ENCODE results near the gene NECTIN3. TPM values are rescaled to one million over a fixed set of nuclear protein-coding genes. Genes with fewer than 3 reads are reported as not detected.

The NECTIN3 gene
- polyA plus RNA-seq, 1 donor = 18.9 TPM

DNA sequence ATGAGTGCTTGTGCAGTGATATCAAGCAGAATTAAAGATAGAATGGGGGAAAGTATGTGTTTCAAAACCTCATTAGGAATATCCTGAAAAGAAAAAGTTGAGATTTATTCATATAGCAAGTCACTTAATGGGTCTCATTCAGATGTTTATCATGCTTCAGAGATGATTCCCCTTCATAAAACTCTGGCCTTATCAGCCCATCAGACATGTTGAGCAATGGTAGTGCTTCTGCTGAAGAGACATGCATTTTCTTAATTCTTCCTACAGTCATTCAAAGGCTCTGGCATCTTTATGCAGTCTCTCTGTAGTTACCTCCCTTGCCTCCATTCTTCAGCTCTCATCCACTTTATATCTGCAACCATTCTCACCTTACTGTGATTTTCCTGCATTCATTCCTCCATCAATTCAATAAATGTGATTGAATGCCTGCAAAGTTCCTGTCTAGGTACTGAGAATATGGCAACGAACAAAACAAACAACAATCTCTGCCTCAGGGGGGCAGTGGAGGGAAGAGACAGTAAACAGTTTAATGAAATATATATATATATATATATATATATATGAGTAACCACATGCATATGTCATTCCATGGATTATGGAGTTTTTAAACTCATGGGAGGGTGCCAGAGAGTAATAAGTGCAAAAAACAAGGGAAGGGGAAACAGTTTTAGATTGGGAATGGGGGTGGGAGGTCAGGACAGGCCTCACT is 138.5 kb downstream of the NECTIN3 start:
- DNase-seq = no peak

DNA sequence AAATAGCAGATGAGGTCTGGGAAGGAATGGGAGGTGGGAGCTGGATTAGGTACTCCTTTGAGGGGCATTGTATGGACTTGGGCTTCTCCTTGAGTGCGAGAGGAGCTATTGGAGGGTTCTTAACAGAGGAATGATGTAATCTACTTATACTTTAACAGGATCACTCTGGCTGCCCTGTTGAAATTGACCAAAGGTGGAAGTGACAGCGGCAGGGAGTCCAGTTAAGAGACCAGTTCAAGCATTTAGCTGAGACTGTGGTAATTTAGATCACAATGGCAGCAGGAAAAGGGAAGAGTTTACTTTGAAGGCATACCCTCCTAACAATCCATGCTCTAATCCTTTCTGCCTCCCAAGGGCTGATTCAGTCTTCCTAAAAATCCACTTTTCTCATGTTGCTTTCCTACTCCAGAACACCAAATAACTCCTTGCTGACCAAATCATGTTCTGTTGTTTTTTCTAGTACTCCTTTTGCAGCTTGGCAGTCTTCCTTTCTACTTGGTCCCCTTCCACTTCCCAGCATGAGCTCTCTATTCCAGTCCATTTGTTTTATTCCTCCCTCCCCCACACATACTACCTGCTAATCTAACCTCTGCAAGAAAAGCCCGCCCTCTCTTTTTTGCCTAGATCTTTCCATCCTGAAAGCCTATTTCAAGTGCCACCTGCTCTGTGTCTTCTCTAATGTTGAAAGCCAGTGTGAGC is 139.4 kb downstream of the NECTIN3 start:
- DNase-seq = peak; percentile 4

DNA sequence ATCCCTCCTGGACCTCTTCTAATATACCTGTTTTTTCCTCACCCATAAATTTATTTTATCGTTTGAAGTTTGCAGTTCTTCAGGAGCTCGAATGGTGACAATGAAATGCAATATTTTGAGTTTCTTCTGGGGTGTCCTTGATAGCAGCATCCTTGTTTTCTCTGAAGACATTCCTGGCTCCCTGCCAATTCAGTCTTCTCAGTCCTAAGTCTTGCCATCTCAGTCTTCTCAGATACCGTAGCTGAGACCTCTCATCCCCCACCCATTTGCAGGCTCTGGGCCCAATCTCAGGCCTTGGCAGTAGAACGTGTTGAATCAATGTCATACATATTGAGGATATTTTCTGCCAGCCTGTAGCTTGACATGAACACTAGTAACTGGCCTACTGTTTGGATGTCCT is 140.9 kb downstream of the NECTIN3 start:
- DNase-seq = no peak

GRCh38 chr3:111215481-111215880 is 143.9 kb downstream of the NECTIN3 start:
- no peak for DNase-seq

GRCh38 chr3:111218615-111219014 is 147.0 kb downstream of the NECTIN3 start:
- no peak for DNase-seq

- DNase-seq = no peak
Observed at GRCh38 chr3:111227216-111227615, 155.6 kb downstream of the NECTIN3 start.

DNA sequence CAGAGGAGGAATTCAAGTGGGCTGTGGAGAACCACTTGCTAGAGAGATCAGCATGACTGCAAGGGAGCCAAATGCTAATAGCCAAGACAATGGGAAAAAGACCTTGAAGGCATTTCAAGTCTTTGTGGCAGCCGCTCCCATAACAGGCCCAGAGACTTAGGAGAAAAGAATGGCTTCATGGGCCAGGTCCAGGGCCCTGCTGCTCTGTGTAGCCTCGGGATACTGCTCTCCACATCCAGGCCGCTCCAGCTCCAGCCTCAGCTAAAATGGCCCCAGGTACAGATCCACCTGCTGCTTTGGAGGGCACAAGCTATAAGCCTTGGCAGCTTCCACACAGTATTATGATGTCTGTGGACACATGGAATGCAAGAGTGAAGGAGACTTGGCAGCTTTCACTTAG is 157.7 kb downstream of the NECTIN3 start:
- DNase-seq = no peak

DNA sequence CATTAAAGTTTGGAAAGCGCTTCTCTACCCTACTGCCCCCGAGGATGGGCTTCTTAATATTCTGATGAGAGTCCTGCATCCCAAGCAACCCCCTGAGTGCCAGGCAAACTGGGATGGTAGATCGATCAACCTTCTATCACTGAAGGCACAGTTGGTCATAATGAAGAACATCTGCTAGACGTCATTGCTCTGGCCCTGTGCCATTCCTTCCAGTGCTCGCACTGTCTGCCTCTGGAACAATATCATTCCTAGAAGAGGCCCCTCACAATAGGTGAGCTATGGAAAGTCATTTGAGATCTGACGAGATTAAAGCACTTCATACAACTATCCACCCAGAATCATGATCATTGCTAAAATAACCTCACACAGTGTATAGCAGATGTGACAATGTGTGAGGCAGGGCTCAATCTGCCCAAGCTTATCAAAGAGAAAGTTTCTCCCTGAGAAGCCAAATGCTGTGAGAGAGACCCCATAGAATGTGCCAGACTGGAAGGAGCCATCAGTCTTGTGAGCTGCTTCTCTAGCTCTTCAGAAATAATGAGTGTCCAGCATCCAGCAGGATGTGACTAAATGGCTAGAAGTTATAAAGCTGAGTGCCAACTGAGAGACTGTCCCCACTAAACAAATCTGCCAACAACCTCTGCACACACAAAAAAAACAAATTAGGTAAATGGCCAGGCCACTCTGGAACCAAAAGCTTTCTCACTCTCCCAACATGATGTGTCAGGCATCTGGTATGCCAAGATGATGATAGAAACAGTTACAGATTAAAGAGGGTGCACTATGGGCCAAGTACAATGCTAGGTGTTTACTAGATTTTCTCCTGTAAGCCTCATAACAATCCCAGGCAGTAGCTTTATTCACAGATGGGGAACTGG is 165.5 kb downstream of the NECTIN3 start:
- no peak for DNase-seq

GRCh38 chr3:111237946-111238345 is 166.3 kb downstream of the NECTIN3 start:
- no peak for DNase-seq

DNA sequence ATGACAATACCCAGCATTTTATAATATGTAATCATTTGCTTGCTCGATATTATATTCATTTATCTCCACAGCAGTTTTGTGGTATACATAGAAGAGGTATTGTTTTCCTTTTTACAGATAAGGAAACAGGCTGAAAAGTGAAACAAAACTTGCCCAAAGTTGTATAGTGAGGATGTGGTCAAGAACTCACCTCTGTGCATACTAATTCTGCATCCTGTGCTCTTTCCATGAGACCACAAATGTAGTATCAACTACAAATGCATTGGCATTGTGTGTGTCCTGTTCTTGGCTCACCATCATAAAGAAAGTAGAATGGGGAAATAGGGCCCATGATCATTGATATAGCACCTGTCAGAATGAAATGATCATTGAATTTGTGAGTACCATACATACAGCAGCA is 167.3 kb downstream of the NECTIN3 start:
- DNase-seq = no peak

DNA sequence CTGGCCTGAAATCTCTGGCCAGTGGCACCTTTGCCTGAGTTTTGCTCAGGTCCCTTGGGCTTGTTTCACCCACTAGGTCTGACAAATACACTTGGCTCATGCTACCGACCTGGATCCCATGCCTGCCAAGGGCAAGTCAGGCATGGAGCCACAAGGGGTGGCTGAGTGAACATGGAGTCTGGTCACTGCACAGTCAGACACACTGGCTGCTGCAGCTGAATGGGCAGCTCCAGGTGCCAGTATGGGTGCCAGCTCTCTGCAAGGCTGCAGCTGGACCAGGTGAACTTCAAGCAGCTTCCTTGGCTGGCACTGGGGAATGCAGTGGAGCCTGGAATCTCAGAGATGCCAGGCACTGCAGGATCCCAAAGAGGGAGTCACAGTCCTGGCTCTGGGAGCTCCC is 170.3 kb downstream of the NECTIN3 start:
- no peak for DNase-seq
